Psoas muscle (tissue), 8 donors: Measurements from ENCODE around the gene NTSR2. TPM values are rescaled to one million over a fixed set of nuclear protein-coding genes. Genes with fewer than 3 reads are reported as not detected.
A peak's percentile ranks its signal among the peaks of the same experiment; 100 is the strongest.

Experiments
- ATAC-seq, 4 donors: fragments of 200-7000 bp; cut with Tn5 transposase; one replicate each; pipeline ENCODE4 v1.9.1; 2020; ENCODE audit warnings: moderate library complexity in 3 of 4, mild to moderate bottlenecking in 2 of 4
- DNase-seq, 2 donors: peaks; one replicate each; pipeline ENCODE4 v3.0.0-alpha.2; 2020
- H3K27ac ChIP-seq: fragments of 200-600 bp; one replicate; pipeline ENCODE4 v1.8.0; 2022
- H3K27me3 ChIP-seq, 3 donors: fragments of 200-600 bp in 1 of 3; one replicate each; pipeline versions ENCODE4 v1.6.1 to v1.8.0; 2013 to 2022; ENCODE audit warnings: low read length in 2 of 3, mild to moderate bottlenecking in 2 of 3, moderate library complexity in 1 of 3; ENCODE audit not compliant: insufficient read depth in 3 of 3
- H3K36me3 ChIP-seq, 2 donors: fragments of 200-600 bp in 1 of 2; one replicate each; pipeline versions ENCODE4 v1.6.1 to v1.8.0; 2013 to 2022; ENCODE audit warnings: low read depth in 1 of 2, mild to moderate bottlenecking in 1 of 2, moderate library complexity in 1 of 2; ENCODE audit not compliant: insufficient read depth in 1 of 2
- H3K4me1 ChIP-seq: fragments of 200-600 bp; one replicate; pipeline ENCODE4 v1.8.0; 2022
- H3K4me3 ChIP-seq: fragments of 200-600 bp; one replicate; pipeline ENCODE4 v1.8.0; 2022; ENCODE audit warnings: mild to moderate bottlenecking
- H3K9me3 ChIP-seq: fragments of 200-600 bp; one replicate; pipeline ENCODE4 v1.8.0; 2022
- CTCF ChIP-seq: fragments of 200-600 bp; IDR thresholded peaks from one replicate; pipeline ENCODE4 v1.8.0; 2022; ENCODE audit warnings: antibody characterized with exemption
- WGBS, 3 donors: extraction: QIAGEN DNeasy Blood & Tissue Kit; methylation state at CpG; one replicate each; pipeline versions ENCODE4 v1.1.6 to v1.1.7; 2013; 5-methylcytosine and 5-hydroxymethylcytosine counted together
- intact Hi-C, 2 donors: fragments of 100-400 bp; cut with DNase I; formaldehyde crosslinking; loops; one replicate each; pipeline versions ENCODE4 v1.11.0 to v1.14.2; 2022
- polyA plus RNA-seq, 3 donors: library from polyadenylated mRNA; stranded (reverse); fragments of 200-250 nt; gene quantifications; one replicate each; pipeline ENCODE4 v1.2.3, GENCODE V29; 2013
- total RNA-seq, 4 donors: library from RNA; stranded (reverse); fragmentation: NEBNext Ultra II Directional in 2 of 4; extraction: Animal tissue kit (Norgen Biotek cat#: 25700) in 2 of 4; gene quantifications; one replicate each; pipeline versions ENCODE4 v1.2.1 to v1.2.4, GENCODE V29; 2021 to 2023
- donor health status: healthy with polysubstance abuse.
- donor health status: DM: no; HTN: no; CAD: no; lungs with moderate emphysema.
- donor health status: Bipolar disorder and iron deficiency.
- donor health status: healthy.
- donor health status: DM: yes; HTN: yes; CAD: no.
- donor health status: DM: no; HTN: no; CAD: no.
- donor health status: DM: no; HTN: no; CAD: no.
- donor health status: DM: yes; HTN: yes; CAD: no.

Gene NTSR2
- total and polyA plus RNA-seq, 7 donors = 0.18 to 0.97 (median 0.35) TPM; not detected in 1

- no peak for TF ChIP-seq CTCF
- ATAC-seq = no peak
- H3K9me3 ChIP-seq = no peaks in the 10 kb centered on the region
- DNase-seq = no peak
- intact Hi-C loops = no loop called here
- 44 to 58% (median 45%) methylated on average over 11 of the region's 11 CpGs for WGBS, 3 donors
- no peaks in the 10 kb centered on the region for H3K36me3 ChIP-seq
- H3K4me3 ChIP-seq = no peak overlapping the region
- H3K4me1 ChIP-seq = peaks cover 45% of the 10 kb centered on the region
- H3K27ac ChIP-seq = peak overlapping the region; percentile 76
- no peaks in the 10 kb centered on the region for H3K27me3 ChIP-seq
These were observed 6.6 kb upstream of the NTSR2 start for GRCh38 chr2:11676640-11677039.

GRCh38 chr2:11675423-11676112 is 5.6 kb upstream of the NTSR2 start:
- H3K27me3 ChIP-seq = no peaks in the 10 kb centered on the region
- WGBS, 3 donors = 17 to 20% (median 17%) methylated on average over 3 of the region's 3 CpGs

GRCh38 chr2:11674983-11675382 is 5.0 kb upstream of the NTSR2 start:
- H3K27ac ChIP-seq = peak overlapping the region; percentile 19
- no peaks in the 10 kb centered on the region for H3K36me3 ChIP-seq
- H3K9me3 ChIP-seq = no peaks in the 10 kb centered on the region
- DNase-seq (no peak), ATAC-seq (no peak)
- intact Hi-C loops = no loop called here
- WGBS, 3 donors = 68 to 74% (median 74%) methylated on average over 10 of the region's 10 CpGs
- peaks cover 33% of the 10 kb centered on the region for H3K4me1 ChIP-seq
- no peaks in the 10 kb centered on the region for H3K27me3 ChIP-seq
- TF ChIP-seq CTCF = no peak
- H3K4me3 ChIP-seq = no peak overlapping the region

More at GRCh38 chr2:11675423-11676112, 5.6 kb upstream of the NTSR2 start:
- ATAC-seq = peak in 2 of 4 donors; percentile 57 to 60
- TF ChIP-seq CTCF = no peak
- DNase-seq = no peak
- H3K36me3 ChIP-seq = no peaks in the 10 kb centered on the region
- H3K9me3 ChIP-seq = no peaks in the 10 kb centered on the region
- peak overlapping the region; percentile 19 for H3K27ac ChIP-seq
- H3K4me1 ChIP-seq = peaks cover 34% of the 10 kb centered on the region
- intact Hi-C loops = no loop called here
- no peak overlapping the region for H3K4me3 ChIP-seq

GRCh38 chr2:11672407-11672806 is 2.4 kb upstream of the NTSR2 start:
- no peak overlapping the region for H3K4me3 ChIP-seq
- ATAC-seq = no peak
- H3K36me3 ChIP-seq = no peaks in the 10 kb centered on the region
- H3K4me1 ChIP-seq = peaks cover 15% of the 10 kb centered on the region
- H3K9me3 ChIP-seq = no peaks in the 10 kb centered on the region
- TF ChIP-seq CTCF = no peak
- no peaks in the 10 kb centered on the region for H3K27me3 ChIP-seq
- intact Hi-C loops = no loop called here
- no peak overlapping the region for H3K27ac ChIP-seq
- DNase-seq = no peak
- 69 to 73% (median 72%) methylated on average over 3 of the region's 3 CpGs for WGBS, 3 donors
